Stimulated activated CD4-positive, alpha-beta T cell treated with anti-CD3 and anti-CD28 coated beads, Interleukin-4, amount 100 ng/mL, for 4 hours (primary cell): Measurements from ENCODE around the gene CRAMP1.
"Not testable (repeated sequence)": the region's sequence is repeated elsewhere in the genome, so short reads cannot be mapped to it uniquely, and the experiment has no call there.

Experiments used
- DNase-seq, 2 experiments: peaks; one replicate each; pipeline ENCODE4 v3.0.0-alpha.2; 2020

The CRAMP1 gene

DNA sequence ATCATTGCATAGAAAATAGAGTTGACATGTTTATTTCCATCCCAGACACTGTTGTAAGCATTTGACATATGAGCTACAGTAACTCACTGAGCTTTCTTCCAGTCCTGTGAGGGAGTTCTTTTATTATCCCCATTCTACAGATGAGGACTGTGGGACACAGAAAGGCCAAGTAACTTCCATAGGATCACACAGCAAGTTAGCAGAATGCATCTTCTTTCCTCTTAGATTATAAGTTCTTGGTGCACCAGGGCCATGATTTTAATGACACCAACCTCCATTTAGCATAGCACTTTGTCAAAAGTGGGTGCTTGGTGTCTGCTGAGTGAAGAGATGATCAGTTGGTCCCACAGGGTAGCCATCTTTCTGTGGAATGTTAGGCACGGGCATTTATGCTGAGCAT, 78.7 kb downstream of the CRAMP1 start:
- DNase-seq = no peak

DNA sequence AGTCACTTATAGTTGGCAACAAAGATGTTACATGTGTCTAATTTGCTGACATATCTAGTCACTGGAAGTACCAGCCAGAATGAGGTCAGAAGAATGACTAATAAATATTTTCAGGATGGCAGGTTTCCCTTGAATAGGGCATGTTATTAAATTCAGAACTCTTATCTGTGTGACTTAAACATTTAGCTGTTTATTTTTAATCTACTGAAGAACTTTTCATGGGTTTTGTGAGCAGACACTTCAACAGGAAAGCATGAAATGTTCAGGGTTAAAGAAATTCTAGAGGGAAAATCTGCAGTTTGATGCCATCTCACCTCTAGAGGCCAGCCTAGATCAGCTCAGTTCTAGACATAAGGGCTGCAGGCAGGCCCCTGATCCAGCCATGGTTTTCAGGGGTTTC, 79.1 kb downstream of the CRAMP1 start:
- DNase-seq = no peak

DNA sequence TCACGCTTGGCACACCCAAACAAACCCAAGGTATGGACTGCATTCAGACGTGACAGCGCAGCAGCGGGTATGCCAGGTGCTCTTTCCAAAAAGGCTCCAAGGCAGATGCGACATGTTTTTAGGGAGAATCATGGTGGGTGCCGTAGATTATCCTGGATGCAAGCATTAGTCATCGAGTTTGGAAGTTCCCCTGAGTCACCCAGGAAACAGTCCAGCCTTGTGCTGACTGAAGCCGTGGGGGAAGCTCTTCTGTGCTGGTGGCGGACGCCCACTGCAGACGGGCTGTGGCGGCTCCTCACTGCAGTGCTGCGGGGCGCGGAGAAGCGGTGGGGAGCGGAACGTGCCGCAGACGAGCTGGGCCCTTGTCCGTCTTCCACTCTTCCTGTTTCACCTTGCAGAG, 79.8 kb downstream of the CRAMP1 start:
- no peak for DNase-seq

DNA sequence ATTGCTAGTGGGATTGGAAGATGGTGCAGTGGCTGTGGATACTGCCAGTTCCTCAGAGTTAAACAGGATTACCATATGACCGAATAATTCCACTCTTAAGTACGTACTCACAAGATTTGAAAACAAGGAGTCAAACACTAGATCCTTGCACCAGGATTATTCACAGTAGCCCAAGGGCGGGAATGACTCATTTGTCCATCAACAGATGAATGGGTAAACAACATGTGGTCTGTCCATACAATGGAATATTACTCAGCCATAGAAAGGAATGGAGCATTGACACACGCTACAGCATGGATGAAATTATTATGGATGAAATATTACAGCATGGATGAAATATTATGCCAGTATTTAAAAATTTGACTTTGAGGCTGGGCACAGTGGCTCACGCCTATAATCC, 84.7 kb downstream of the CRAMP1 start:
- DNase-seq = no peak

DNA sequence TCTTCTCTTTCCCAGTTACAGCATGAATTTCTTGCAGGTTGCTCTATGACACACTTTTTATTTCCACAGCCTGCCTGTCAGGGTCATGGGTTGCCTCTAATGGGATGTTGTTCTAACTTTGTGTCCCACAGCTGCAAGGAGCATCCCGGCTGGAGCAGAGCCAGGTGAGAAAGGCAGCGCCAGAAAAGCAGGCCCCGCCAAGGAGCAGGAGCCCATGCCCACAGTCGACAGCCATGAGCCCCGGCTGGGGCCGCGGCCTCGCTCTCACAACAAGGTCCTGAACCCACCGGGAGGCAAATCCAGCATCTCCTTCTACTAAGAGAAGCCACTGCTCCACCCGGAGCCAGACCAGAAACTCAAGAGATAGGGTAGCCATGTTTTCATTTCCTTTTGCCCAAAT, 86.5 kb downstream of the CRAMP1 start:
- no peak for DNase-seq

DNA sequence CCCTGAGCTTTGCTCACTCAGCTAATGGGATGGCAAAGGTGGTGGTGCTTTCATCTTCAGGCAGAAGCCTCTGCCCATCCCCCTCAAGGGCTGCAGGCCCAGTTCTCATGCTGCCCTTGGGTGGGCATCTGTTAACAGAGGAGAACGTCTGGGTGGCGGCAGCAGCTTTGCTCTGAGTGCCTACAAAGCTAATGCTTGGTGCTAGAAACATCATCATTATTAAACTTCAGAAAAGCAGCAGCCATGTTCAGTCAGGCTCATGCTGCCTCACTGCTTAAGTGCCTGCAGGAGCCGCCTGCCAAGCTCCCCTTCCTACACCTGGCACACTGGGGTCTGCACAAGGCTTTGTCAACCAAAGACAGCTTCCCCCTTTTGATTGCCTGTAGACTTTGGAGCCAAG, 88.1 kb downstream of the CRAMP1 start:
- DNase-seq = no peak

DNA sequence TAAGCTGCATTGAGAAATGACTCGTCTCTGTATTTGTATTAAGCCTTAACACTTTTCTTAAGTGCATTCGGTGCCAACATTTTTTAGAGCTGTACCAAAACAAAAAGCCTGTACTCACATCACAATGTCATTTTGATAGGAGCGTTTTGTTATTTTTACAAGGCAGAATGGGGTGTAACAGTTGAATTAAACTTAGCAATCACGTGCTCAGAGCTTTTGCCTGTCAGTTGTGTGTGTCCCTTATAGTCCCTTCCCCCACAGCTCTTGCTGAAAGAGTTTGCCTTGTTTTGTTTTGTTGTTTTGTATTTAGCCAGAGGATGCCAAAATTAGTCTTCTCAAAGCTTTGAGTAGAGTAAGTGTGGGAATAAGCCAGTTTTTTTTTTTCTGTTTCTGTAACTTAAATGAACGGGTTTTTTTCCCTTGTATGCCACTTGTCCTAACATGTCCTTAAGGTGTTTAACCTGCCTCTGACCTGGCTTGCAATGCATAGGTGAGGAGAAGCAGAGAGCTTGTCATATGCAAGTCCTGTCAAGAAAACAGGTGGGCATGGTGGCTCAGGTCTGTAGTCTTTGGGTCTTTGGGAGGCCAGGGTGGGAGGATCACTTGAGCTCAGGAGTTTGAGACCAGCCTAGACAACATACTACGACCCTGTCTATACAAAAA, 89.2 kb downstream of the CRAMP1 start:
- no peak for DNase-seq

DNA sequence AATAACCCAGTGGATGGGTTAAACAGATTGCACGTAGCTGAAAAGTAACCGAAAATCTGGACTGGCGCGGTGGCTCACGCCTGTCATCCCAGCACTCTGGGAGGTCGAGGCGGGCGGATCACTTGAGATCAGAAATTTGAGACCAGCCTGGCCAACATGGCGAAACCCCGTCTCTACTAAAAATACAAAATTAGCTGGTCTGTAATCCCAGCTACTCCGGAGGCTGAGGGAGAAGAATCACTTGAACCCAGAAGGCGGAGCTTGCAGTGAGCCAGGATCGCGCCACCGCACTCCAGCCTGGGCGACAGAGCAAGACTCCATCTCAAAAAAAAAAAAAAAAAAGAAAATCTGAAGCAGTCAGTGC, 93.1 kb downstream of the CRAMP1 start:
- peak in 1 of 2 experiments; percentile 20 for DNase-seq

DNA sequence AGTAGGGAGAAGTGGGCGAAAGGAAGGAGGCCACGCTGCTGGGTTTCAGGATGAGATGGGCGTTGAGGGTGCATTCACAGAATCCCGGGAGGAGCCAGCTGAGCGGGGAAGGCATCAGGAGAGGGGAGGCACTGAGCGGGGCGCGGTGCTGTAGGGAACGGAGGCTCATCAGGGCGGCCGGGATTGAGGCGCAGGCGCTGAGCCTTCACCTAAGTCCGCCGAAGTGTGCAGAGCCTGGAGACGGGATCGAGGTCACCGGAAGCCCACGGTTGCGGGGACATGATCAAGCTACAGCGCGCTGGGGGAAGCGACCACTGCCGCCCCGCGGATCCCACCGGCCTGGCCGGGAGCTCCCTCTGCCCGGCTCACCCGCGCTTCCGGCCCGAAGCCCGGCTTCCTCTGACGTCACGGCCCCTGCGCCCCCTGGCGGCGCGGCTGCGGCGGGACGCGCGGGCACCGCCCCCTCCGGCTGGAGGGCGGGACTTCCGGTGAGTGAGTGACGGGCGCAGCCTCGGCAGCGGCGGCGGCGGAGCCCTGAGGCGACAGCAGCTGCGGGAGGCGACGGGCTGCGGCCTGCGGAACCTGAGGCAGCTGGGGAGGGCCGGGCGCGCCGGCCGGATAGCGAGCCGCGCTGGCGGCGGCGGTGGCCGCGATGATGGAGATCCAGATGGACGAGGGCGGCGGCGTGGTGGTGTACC, 93.7 kb downstream of the CRAMP1 start, which contains the start of gene MAPK8IP3:
Gene MAPK8IP3, plus strand, starts transcription at position 508 of the 698 bp plus-strand sequence. Its CDS starts 145 bp downstream, at position 653.
- peak; percentile 89 to 98 for DNase-seq

DNA sequence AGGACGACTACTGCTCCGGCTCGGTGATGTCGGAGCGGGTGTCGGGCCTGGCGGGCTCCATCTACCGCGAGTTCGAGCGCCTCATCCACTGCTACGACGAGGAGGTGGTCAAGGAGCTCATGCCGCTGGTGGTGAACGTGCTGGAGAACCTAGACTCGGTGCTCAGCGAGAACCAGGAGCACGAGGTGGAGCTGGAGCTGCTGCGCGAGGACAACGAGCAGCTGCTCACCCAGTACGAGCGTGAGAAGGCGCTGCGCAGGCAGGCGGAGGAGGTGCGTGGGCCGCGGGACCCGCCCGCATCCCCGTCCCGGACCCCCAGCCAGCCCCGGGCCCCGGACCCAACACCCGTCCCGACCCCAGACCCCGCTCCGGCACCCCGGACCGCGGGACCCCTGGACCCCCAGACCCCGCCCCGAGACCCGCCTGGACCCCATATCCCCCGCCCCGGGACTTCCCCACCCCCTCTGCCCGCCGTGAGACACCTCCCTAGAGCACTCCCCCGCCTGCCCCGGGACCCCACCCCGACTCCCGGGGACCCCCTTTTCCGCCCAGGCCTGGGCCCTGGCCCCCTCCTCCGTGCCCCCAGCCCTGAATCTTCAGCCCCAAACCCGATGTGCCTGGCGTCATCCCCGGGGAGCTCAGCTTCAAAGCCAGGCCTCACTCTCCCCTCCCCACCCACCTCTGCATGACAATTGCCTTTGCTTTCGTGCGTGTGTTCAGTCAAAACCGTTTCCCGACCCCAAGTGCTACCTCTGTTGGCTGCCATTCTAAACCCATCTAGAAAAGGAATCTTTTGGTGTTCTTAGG, 94.4 kb downstream of the CRAMP1 start:
- DNase-seq = peak; percentile 43 to 60

DNA sequence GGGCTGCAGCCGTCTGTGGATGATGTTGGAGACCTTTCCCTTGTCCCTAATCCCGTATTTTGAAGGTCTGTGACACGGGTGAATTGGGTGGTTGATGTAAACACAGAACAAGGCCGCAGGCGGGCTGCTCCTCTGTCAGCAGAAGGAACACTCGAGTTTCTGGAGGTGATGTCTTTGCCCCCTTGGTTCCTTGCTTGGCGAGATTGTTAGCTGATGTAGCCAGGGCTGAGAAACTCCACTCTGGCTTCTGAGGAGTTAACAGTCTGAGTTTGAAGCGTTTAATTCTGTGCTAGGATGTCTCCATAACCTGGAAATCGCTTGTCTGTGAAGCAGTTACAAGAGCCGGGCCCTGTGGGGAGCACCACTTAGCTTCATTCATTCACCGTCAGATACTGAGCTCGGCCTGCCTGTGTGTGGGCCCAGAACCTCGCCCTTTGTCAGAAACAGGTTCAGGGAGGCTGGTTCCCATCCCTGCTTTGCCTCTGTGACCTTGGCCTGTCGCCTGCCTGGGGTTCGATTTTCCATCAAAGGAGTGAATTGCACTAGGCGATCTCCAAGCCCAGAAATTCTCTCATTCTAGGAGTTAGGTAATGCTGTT, 95.1 kb downstream of the CRAMP1 start:
- DNase-seq = no peak

DNA sequence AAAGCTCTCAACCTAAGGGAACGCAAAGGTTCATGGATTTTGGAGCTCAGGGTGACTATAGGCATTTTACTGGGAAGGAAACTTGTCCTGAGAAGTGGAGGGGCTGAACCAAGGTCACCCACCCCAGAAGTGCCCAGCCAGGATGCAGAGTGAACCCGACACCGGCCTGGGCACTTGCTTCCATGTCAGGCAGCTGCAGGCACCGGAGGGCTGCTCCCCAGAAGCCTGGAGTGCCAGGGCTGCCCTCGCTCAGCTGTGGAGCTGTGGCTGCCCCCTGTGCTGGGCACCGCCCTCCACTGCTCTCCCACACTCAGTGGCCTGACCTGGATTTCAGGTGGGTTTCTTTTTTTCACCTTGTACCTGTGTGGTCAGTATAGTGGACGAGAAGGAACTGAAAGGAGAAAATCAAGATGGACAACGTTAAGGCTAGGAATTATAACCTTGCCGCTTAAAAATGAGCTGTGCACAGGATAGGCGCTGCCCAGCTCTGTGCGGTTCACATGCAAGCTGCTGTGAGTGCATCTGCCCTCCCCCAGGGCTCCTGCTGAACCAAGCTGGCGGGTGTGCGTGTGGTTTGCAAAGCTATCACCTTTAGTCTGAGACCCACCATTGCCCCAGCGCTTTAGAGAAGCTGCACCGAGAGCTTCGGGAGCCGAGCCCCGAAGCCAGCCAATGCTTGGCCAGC, 96.1 kb downstream of the CRAMP1 start:
- DNase-seq = no peak

DNA sequence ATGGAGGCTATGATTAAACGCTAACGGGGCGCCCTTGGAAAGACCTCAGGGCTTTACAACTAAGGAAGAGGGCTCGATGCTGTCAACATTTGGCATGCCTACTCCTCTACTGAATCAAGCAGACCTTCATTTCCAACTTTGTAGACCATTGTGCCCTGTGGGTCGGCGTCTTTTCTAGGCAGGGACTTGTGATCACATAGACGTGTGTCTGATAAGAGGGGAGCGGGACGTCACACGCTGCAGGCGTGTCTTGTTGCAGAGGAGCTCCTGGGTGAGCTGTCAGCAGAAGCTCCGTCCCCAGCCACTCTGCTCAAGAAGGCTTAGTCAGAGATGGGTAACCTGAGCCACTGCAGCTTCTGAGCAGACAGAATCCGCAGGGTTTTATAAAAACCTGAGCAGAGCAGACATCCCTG, 96.6 kb downstream of the CRAMP1 start:
- no peak for DNase-seq

DNA sequence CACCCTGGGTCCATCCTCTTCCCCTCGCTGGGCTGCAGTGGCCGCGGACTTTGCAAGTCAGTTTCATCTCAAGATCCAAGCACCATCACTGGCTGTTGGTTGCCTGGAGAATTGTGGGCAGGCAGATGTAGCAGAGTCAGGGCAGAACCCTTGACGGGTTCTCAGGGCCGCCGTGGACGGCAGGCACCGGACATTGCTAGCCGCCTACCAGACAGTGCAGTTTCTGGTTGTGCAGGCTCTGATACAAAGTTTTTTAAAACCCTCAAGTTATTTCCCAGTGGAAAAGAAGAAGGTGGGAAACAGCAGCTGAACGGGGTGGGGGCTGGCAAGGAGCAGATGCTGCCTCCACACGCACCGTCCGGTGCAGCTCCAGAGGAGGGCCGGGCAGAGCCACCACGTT, 97.2 kb downstream of the CRAMP1 start:
- DNase-seq = no peak

DNA sequence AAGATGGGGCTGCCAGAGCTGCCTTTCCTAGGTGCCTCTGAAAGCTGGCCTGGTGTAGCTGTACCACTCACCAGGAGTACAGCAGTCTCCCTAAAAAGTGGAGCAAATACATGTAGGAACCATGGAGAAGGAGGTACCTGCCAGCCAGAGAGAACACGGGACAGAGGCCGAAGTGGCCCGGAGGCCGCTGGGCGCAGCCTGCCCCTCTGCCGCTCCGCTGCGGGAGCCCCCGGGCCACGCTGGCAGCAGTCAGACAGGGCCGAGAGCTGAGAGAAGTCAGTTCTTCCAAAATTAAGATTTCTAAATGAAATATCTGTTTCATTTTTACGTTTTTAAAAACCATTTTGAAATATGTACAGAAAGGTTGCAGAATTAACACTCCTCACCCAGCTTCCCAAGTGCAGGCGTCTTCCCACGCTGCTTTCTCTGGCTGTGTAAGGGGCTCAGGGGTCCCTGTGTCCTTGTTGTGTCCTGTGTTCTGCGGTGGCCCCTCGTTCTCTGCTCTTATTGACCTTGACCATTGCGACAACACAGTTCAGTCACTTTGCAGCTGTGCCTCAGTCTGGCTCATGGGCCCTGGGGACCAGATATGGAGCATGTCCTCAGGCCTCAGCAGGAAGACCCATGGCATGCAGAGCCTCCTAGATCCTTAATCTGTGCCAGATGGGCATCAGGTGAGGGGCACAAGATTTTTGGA, 98.8 kb downstream of the CRAMP1 start:
- no peak for DNase-seq

DNA sequence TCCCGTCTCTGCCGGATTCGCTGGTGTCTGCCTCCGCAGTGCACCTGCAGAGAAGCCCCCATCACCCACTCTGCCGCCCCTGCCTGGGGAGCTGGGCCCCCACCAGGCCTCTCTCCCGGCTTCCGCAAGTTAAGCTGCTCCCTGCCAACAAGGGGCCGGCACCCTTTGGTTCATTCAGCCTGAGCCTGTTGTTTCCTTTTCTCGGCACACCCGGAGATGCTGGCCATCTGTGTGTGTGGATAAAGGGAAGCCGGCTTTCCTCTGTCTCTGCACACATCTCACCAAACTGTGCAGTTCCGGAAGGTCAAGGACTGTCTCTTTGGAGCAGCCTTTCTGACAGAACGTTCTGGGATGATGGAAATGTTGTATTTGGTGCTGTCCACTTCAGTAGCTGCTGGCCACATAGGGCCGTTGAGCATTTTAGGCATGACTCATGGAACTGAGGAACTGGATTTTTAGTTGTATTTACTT, 100.7 kb downstream of the CRAMP1 start:
- no peak for DNase-seq

DNA sequence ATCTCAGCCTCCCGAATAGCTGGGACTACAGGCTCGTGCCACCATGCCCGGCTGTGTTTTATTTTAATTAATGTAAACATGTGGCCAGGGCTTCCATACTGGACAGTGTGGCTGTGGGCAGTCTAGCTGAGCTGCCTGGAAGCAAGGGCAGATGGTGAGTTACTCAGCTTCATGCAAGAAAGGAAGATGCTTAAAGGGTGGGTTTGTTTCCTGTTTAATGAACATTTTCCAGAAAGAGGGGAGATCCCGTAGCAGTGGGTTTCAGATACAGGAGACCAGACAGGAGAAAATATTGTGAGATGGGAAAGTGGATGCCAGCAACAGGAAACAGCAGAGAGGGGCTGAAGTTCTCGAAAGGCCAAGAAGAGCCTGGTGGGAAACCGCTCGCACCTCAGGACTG, 101.2 kb downstream of the CRAMP1 start:
- no peak for DNase-seq

DNA sequence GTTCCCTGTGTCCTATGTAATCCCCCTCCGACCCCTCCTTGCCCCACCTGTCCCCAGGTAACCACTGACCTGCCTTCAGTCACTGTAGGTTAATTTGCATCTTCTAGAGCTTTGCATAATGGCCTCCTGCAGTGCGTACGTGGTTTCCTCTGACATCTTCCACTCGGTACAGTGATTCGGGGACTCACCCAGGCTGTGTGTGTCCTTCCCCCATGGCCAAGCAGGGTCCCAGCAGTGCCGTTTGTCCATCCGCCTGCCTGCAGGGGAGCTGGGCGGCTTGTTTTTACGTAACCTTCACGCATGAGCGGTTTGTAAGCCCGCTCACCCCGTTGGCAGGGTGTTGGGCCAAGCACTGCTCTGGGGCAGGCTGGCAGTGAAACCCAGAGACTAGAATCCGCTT, 101.8 kb downstream of the CRAMP1 start:
- no peak for DNase-seq

DNA sequence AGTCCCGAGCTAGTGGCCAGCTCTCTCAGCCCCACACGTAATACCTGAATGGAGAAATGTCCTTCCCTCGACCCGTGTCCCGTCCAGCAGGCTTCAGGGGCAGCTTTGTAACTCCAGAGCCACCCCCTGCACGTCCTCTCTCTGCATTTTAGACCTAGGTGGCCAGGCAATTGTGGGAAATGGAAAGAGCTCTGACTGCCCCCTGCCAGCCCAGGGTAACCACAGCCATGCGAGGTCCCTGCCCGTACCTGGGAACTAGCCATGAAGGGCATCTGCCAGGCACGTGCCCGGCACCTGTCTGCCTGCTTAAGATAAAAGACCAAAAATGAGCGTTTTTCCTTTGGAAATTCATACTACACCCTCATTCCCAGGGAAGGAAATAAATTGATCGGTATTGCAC, 103.1 kb downstream of the CRAMP1 start:
- DNase-seq = no peak

DNA sequence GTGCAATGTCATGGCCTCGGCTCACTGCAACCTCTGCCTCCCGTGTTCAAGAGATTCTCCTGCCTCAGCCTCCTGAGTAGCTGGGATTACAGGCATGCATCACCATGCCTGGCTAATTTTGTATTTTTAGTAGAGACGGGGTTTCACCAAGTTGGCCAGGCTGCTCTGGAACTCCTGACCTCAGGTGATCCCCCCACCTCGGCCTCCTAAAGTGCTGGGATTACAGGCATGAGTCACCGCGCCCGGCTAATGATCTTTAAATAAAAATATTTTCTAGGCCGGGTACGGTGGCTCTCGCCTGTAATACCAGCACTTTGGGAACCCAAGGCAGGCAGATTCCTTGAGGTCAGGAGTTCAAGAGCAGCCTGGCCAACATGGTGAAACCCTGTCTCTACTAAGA, 106.1 kb downstream of the CRAMP1 start:
- DNase-seq = not testable (repeated sequence)

DNA sequence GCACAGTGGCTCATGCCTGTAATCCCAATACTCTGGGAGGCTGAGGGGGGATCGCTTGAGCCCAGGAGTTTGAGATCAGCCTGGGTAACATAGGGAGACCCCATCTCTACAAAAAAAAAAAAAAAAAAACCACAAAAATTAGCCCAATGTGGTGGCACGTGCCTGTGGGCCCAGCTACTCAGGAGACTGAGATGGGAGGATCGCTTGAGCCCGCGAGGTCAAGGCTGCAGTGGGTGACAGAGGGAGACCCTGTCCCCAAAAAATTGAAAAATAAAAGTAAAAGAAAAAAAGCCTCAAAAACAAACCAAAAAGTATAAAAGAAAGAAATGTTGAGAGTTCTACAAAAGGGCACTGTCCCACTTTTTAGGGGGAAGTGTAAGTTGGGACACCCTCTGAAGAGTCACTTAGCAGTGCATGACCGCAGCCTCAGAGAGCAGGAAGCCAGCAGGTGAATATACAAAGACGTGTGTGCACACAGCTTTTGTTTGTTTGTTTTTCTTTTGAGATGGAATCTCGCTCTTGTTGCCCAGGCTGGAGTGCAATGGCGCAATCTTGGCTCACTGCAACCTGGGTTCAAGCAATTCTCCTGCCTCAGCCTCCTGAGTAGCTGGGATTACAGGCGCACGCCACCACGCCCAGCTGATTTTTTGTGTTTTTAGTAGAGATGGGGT, 107.5 kb downstream of the CRAMP1 start:
- not testable (repeated sequence) for DNase-seq

DNA sequence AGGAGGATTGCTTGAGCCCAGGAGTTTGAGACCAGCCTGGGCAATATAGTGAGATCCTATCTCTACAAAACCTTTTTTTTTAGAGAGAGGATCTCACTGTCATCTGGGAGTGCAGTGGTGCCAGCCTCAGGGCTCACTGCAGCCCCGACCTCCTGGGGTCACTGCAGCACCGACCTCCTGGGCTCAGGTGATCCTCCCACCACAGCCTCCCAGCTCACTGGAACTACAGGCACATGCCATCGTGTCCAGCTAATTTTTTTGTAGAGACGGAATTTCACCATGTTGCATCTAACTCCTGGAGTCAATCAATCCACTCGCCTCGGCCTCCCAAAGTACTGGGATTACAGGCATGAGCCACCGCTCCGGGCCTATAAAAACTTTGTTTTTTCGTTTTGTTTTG, 109.2 kb downstream of the CRAMP1 start:
- DNase-seq = no peak
